Endothelial cell of umbilical vein (primary cell): ENCODE measurements around the gene TET2.

Experiments
- CTCF ChIP-seq, 2 donors: IDR thresholded peaks; 1 replicate in 1 of 2; 2 replicates in 1 of 2; pipeline ENCODE4 v1.5.1; 2011; ENCODE audit warnings: low read length in 2 of 2, mild to moderate bottlenecking in 2 of 2, moderate library complexity in 2 of 2, control low read depth in 1 of 2, inconsistent platforms in 1 of 2, low read depth in 1 of 2; ENCODE audit not compliant: insufficient read depth in 1 of 2; ENCODE audit errors: extremely low read depth in 1 of 2
- EZH2 ChIP-seq: IDR thresholded peaks from 2 replicates; pipeline ENCODE4 v1.6.1; 2012; ENCODE audit warnings: borderline replicate concordance, low read depth, mild to moderate bottlenecking, moderate library complexity, low read length, inconsistent platforms; ENCODE audit not compliant: severe bottlenecking
- FOS ChIP-seq: IDR thresholded peaks from 2 replicates; pipeline ENCODE4 v1.6.1; 2011; ENCODE audit warnings: mild to moderate bottlenecking, low read length, moderate library complexity, borderline replicate concordance; ENCODE audit not compliant: insufficient read depth
- GATA2 ChIP-seq: IDR thresholded peaks from 2 replicates; pipeline ENCODE4 v1.7.0; 2011; ENCODE audit warnings: low read depth, mild to moderate bottlenecking, moderate library complexity, mixed read lengths, low read length; ENCODE audit not compliant: insufficient read length, insufficient read depth
- JUN ChIP-seq: IDR thresholded peaks from 2 replicates; pipeline ENCODE4 v1.6.1; 2011; ENCODE audit warnings: borderline replicate concordance, low read depth; ENCODE audit not compliant: insufficient read length, insufficient read depth
- MAX ChIP-seq: IDR thresholded peaks from 2 replicates; pipeline ENCODE4 v1.6.1; 2011; ENCODE audit not compliant: insufficient read depth, insufficient read length
- MYC ChIP-seq: IDR thresholded peaks from one replicate; pipeline ENCODE4 v1.6.1; 2011; ENCODE audit warnings: mild to moderate bottlenecking, low read depth, low read length
- POLR2A ChIP-seq: IDR thresholded peaks from 2 replicates; pipeline ENCODE4 v1.6.1; 2012; ENCODE audit warnings: low read depth, mild to moderate bottlenecking, control low read depth, low read length
- POLR2AphosphoS5 ChIP-seq: IDR thresholded peaks from 2 replicates; pipeline ENCODE4 v1.6.1; 2012; ENCODE audit warnings: low read depth, mild to moderate bottlenecking, control low read depth, low read length, moderate library complexity; ENCODE audit not compliant: insufficient read depth

- TF ChIP-seq MYC, result no peak
- TF ChIP-seq CTCF (IDR thresholded peaks at IDR 0.05; ENCODE audit: extremely low read depth in 1 of 2, insufficient read depth in 1 of 2, low read depth in 1 of 2, low read length in 2 of 2), result no peak
- TF ChIP-seq FOS, result no peak
- no peak for TF ChIP-seq POLR2A
- TF ChIP-seq MAX, result no peak
- no peak for TF ChIP-seq GATA2
- TF ChIP-seq JUN, result no peak
- no peak for TF ChIP-seq POLR2AphosphoS5
- no peak for TF ChIP-seq EZH2
These were observed 146.7 kb downstream of the TET2 start for GRCh38 chr4:105293360-105293759.
